Stimulated activated CD4-positive, alpha-beta T cell treated with anti-CD3 and anti-CD28 coated beads, Interleukin-12 subunit alpha, Interleukin-12 subunit beta, amount 100 ng/mL, for 24 hours (primary cell): ENCODE data around the gene NECAB2.

Experiments
- DNase-seq, 2 experiments: peaks; one replicate each; pipeline ENCODE4 v3.0.0-alpha.2; 2020; ENCODE audit warnings: low read depth in 2 of 2

NECAB2 gene

GRCh38 chr16:83952940-83953795, 14.9 kb upstream of the NECAB2 start, which contains the start of gene OSGIN1:
Gene OSGIN1, plus strand, starts transcription at chr16:83953240. Its CDS starts 4,432 bp downstream, at chr16:83957672.
- peak; percentile 76 to 87 for DNase-seq

GRCh38 chr16:83953796-83954576, 14.1 kb upstream of the NECAB2 start:
- no peak for DNase-seq

GRCh38 chr16:83954577-83955016, 13.4 kb upstream of the NECAB2 start:
- no peak for DNase-seq

- DNase-seq, result no peak
Observed at GRCh38 chr16:83955218-83956130, 12.6 kb upstream of the NECAB2 start.

GRCh38 chr16:83956336-83957289, 11.4 kb upstream of the NECAB2 start:
- peak; percentile 50 to 77 for DNase-seq

- no peak for DNase-seq
Observed at GRCh38 chr16:83957296-83957855, 10.7 kb upstream of the NECAB2 start.

- no peak for DNase-seq
Observed at GRCh38 chr16:83958137-83958845, 9.8 kb upstream of the NECAB2 start.

- no peak for DNase-seq
Observed at GRCh38 chr16:83958846-83959565, 9.0 kb upstream of the NECAB2 start.

GRCh38 chr16:83959656-83960434, 8.2 kb upstream of the NECAB2 start:
- no peak for DNase-seq

- no peak for DNase-seq
Observed at GRCh38 chr16:83960521-83961249, 7.4 kb upstream of the NECAB2 start.

GRCh38 chr16:83961591-83961990, 6.5 kb upstream of the NECAB2 start:
- DNase-seq, result no peak

GRCh38 chr16:83963277-83964119, 4.5 kb upstream of the NECAB2 start:
- DNase-seq, result no peak

- DNase-seq, result no peak
Observed at GRCh38 chr16:83964684-83965443, 3.2 kb upstream of the NECAB2 start.

- DNase-seq, result no peak
Observed at GRCh38 chr16:83965444-83966152, 2.4 kb upstream of the NECAB2 start.

GRCh38 chr16:83966153-83966696, 1.8 kb upstream of the NECAB2 start:
- no peak for DNase-seq
